ENCODE measurements around the gene KRTAP10-3.
"Not testable (repeated sequence)": the region's sequence is repeated elsewhere in the genome, so short reads cannot be mapped to it uniquely, and the experiment has no call there.

Gene KRTAP10-3

DNA sequence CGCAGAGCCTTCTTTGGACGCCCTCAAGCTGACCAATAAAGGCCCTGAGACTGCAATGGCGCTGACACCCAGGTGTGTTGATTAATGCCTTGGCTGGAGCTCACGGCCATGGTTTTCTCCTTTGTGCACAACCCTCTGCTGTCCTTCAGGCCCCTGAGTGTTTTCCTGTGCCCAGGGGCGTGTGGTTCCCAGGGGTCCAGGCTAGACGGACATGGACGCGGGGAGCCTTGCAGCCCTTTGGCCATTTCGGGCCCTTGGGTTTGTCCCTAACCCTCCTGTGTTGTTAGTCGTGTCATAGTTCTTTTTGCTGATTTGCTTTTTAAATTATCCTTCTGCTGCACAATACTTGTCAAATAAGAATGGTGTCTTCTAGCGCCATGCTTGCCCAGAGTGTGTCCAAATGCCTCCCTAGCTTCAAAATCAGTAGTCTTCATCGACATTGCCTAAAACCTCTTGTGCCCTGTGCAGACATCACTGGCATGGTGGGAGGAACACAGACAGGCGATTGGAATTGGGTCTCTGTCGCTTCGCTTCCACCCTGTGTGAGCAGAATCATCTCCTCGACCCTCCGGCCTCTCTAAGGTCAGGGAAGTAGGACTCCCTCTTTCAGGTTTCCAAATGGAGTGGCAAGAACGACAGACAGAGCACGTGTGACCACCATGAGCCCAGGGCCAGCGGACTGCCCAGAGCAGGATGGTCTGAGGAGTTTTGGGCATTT is 16.9 kb upstream of the KRTAP10-3 start:
- TF ChIP-seq ZFX (IDR thresholded peaks at IDR 0.05; ENCODE audit: borderline replicate concordance) (no peak), CTCF (IDR thresholded peaks at IDR 0.05) (no peak)
- H3K27ac ChIP-seq = no peak overlapping the region

DNA sequence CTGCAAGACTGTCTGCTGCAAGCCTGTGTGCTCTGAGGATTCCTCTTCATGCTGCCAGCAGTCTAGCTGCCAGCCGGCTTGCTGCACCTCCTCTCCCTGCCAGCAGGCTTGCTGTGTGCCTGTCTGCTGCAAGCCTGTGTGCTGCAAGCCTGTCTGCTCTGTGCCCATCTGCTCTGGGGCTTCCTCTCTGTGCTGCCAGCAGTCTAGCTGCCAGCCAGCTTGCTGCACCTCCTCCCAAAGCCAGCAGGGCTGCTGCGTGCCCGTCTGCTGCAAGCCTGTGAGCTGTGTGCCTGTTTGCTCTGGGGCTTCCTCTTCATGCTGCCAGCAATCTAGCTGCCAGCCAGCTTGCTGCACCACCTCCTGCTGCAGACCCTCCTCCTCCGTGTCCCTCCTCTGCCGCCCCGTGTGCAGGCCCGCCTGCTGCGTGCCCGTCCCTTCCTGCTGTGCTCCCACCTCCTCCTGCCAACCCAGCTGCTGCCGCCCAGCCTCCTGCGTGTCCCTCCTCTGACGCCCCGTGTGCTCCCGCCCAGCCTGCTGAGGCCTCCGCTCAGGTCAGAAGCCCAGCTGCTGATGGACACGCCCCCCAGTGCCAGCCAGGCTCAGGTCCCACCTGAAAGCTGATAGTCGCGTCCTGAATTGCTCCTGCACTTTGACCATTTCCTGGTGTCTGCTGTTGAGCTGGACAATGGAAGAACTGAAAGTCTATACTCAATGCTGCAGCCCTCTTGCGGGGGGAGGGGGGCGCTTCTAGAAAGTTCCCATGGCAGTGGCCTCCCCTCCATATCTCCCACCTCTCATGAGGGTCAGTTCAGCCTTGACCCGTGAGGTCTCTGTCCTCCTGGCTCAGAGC is 16.1 kb upstream of the KRTAP10-3 start:
- H3K27ac ChIP-seq = no peak overlapping the region
- 0 out of 2 replicates have a peak, but pooled peaks have one; percentile 12 for TF ChIP-seq CTCF (IDR thresholded peaks at IDR 0.05)
- TF ChIP-seq ZFX (IDR thresholded peaks at IDR 0.05; ENCODE audit: borderline replicate concordance) = no peak

GRCh38 chr21:44573630-44574456 is 15.2 kb upstream of the KRTAP10-3 start, which contains the start of gene KRTAP10-4:
Gene KRTAP10-4, plus strand, starts transcription at chr21:44573729. Its CDS starts 30 bp downstream, at chr21:44573759.
- H3K27ac ChIP-seq = not testable (repeated sequence)

GRCh38 chr21:44572959-44573583 is 14.5 kb upstream of the KRTAP10-3 start:
- TF ChIP-seq ZFX (IDR thresholded peaks at IDR 0.05; ENCODE audit: borderline replicate concordance) (no peak), CTCF (IDR thresholded peaks at IDR 0.05) (no peak)
- no peak overlapping the region for H3K27ac ChIP-seq

GRCh38 chr21:44571844-44572782 is 13.5 kb upstream of the KRTAP10-3 start:
- TF ChIP-seq ZFX (IDR thresholded peaks at IDR 0.05; ENCODE audit: borderline replicate concordance) (no peak), CTCF (IDR thresholded peaks at IDR 0.05) (no peak)

DNA sequence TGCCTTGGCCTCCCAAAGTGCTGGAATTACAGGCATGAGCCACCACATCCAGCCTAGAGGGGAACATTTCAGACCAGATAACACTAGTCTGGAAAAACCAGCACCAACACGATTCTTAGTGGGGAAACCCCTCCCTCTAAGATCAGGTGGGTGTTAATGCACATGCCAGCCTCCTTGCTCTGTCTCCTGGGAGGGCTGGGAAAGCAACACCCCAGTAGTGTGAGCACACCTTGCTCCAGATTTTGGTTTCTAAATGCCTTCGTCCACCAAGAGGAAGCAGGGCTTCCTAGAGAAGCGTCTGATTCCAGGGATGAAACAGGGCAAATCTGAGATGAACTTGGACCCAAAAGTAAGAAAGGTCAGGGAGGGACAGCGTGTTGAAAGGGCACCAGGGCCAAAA is 12.7 kb upstream of the KRTAP10-3 start:
- no peak for TF ChIP-seq CTCF (IDR thresholded peaks at IDR 0.05)
- TF ChIP-seq ZFX (IDR thresholded peaks at IDR 0.05; ENCODE audit: borderline replicate concordance) = no peak
- H3K27ac ChIP-seq = no peak overlapping the region

More at GRCh38 chr21:44571844-44572782, 13.5 kb upstream of the KRTAP10-3 start:
- H3K27ac ChIP-seq = no peak overlapping the region
